GM12874 (cell line): ENCODE results near the gene MAN1A2.

Experiments
- CTCF ChIP-seq: IDR thresholded peaks from 2 replicates; pipeline ENCODE4 v1.5.1; 2011; ENCODE audit warnings: low read depth, mild to moderate bottlenecking, control low read depth, low read length, moderate library complexity; ENCODE audit not compliant: insufficient read depth

Gene MAN1A2

GRCh38 chr1:117569856-117570255, 202.6 kb downstream of the MAN1A2 start:
- no peak for TF ChIP-seq CTCF

GRCh38 chr1:117570988-117571409, 203.8 kb downstream of the MAN1A2 start:
- no peak for TF ChIP-seq CTCF

GRCh38 chr1:117571496-117571895, 204.2 kb downstream of the MAN1A2 start:
- TF ChIP-seq CTCF: no peak

GRCh38 chr1:117572546-117572945, 205.3 kb downstream of the MAN1A2 start:
- TF ChIP-seq CTCF: no peak

GRCh38 chr1:117573386-117574023, 206.3 kb downstream of the MAN1A2 start:
- TF ChIP-seq CTCF: no peak

GRCh38 chr1:117574161-117574835, 207.0 kb downstream of the MAN1A2 start:
- no peak for TF ChIP-seq CTCF

- no peak for TF ChIP-seq CTCF
Observed at GRCh38 chr1:117575586-117576225, 208.5 kb downstream of the MAN1A2 start.
